Muscle layer of duodenum (tissue), 2 donors: Measurements from ENCODE around the gene HOXB5.

ENCODE experiments used
- H3K27ac ChIP-seq: one replicate; pipeline ENCODE4 v1.7.0; 2013; ENCODE audit warnings: mild to moderate bottlenecking, low read length
- H3K27me3 ChIP-seq: one replicate; pipeline ENCODE4 v1.7.0; 2013; ENCODE audit warnings: low read depth, mild to moderate bottlenecking, control low read depth, low read length
- H3K36me3 ChIP-seq, 2 donors: one replicate each; pipeline ENCODE4 v1.7.0; 2013; ENCODE audit warnings: low read length in 2 of 2, control low read depth in 1 of 2, mild to moderate bottlenecking in 1 of 2; ENCODE audit not compliant: insufficient read depth in 2 of 2, control insufficient read depth in 1 of 2
- H3K4me1 ChIP-seq, 2 donors: one replicate each; pipeline ENCODE4 v1.7.0; 2013; ENCODE audit warnings: low read length in 2 of 2, mild to moderate bottlenecking in 2 of 2, control low read depth in 1 of 2, moderate library complexity in 1 of 2; ENCODE audit not compliant: insufficient read depth in 2 of 2, control insufficient read depth in 1 of 2
- H3K4me3 ChIP-seq, 2 donors: one replicate each; pipeline ENCODE4 v1.7.0; 2013; ENCODE audit warnings: low read length in 2 of 2, low read depth in 1 of 2, mild to moderate bottlenecking in 1 of 2
- H3K9me3 ChIP-seq, 2 donors: one replicate each; pipeline ENCODE4 v1.7.0; 2013; ENCODE audit warnings: low read length in 2 of 2, control low read depth in 1 of 2, mild to moderate bottlenecking in 1 of 2; ENCODE audit not compliant: control insufficient read depth in 1 of 2
- donor health status: healthy.

The HOXB5 gene

GRCh38 chr17:48589060-48589830 lies 4.3 kb downstream of the HOXB5 start:
- Histone ChIP-seq H3K9me3 (no peaks in the 10 kb centered on the region), H3K4me1 (peaks cover 7 to 23% of the 10 kb centered on the region in 2 donors), H3K4me3 (peak overlapping the region; percentile 79 to 88), H3K36me3 (no peaks in the 10 kb centered on the region), H3K27ac (peak overlapping the region; percentile 89), H3K27me3 (peaks cover 9% of the 10 kb centered on the region)

GRCh38 chr17:48588528-48588927 lies 5.1 kb downstream of the HOXB5 start:
- no peaks in the 10 kb centered on the region for H3K9me3 ChIP-seq
- H3K36me3 ChIP-seq, result no peaks in the 10 kb centered on the region
- H3K27me3 ChIP-seq, result peaks cover 9% of the 10 kb centered on the region
- H3K27ac ChIP-seq, result peak overlapping the region; percentile 89
- H3K4me1 ChIP-seq, result peaks cover 6 to 29% of the 10 kb centered on the region in 2 donors
- peak overlapping the region; percentile 79 to 88 for H3K4me3 ChIP-seq

GRCh38 chr17:48588074-48588415 lies 5.5 kb downstream of the HOXB5 start:
- Histone ChIP-seq H3K4me1 (peaks cover 10 to 34% of the 10 kb centered on the region in 2 donors), H3K36me3 (no peaks in the 10 kb centered on the region), H3K27me3 (peaks cover 12% of the 10 kb centered on the region), H3K9me3 (no peaks in the 10 kb centered on the region), H3K27ac (peak overlapping the region; percentile 89), H3K4me3 (peak overlapping the region; percentile 79 to 88)

GRCh38 chr17:48587276-48588073 lies 6.1 kb downstream of the HOXB5 start:
- no peaks in the 10 kb centered on the region for H3K9me3 ChIP-seq
- peak overlapping the region; percentile 89 for H3K27ac ChIP-seq
- H3K36me3 ChIP-seq, result no peaks in the 10 kb centered on the region
- H3K27me3 ChIP-seq, result peaks cover 14% of the 10 kb centered on the region
- peaks cover 10 to 40% of the 10 kb centered on the region in 2 donors for H3K4me1 ChIP-seq
- H3K4me3 ChIP-seq, result peak overlapping the region; percentile 79 to 88

GRCh38 chr17:48586355-48587258 lies 7.0 kb downstream of the HOXB5 start:
- peaks cover 18% of the 10 kb centered on the region for H3K27me3 ChIP-seq
- peak overlapping the region; percentile 89 for H3K27ac ChIP-seq
- peak overlapping the region; percentile 79 to 88 for H3K4me3 ChIP-seq
- H3K36me3 ChIP-seq, result no peaks in the 10 kb centered on the region
- H3K4me1 ChIP-seq, result peaks cover 10 to 39% of the 10 kb centered on the region in 2 donors
- H3K9me3 ChIP-seq, result no peaks in the 10 kb centered on the region

GRCh38 chr17:48584223-48584741 lies 9.3 kb downstream of the HOXB5 start:
- Histone ChIP-seq H3K27me3 (peaks cover 26% of the 10 kb centered on the region), H3K4me3 (peak overlapping the region; percentile 27 to 79), H3K36me3 (no peaks in the 10 kb centered on the region), H3K27ac (peak overlapping the region; percentile 84), H3K9me3 (no peaks in the 10 kb centered on the region), H3K4me1 (peaks cover 10 to 36% of the 10 kb centered on the region in 2 donors)

- Histone ChIP-seq H3K4me1 (peaks cover 10 to 36% of the 10 kb centered on the region in 2 donors), H3K36me3 (no peaks in the 10 kb centered on the region), H3K27me3 (peaks cover 26% of the 10 kb centered on the region), H3K4me3 (peak overlapping the region; percentile 27 to 79), H3K27ac (peak overlapping the region; percentile 84), H3K9me3 (no peaks in the 10 kb centered on the region)
These were observed 9.8 kb downstream of the HOXB5 start for GRCh38 chr17:48583708-48584222.

GRCh38 chr17:48582750-48583069 lies 10.9 kb downstream of the HOXB5 start:
- H3K27ac ChIP-seq, result peak overlapping the region; percentile 84
- peaks cover 10 to 27% of the 10 kb centered on the region in 2 donors for H3K4me1 ChIP-seq
- H3K4me3 ChIP-seq, result peak overlapping the region; percentile 60 to 76
- no peaks in the 10 kb centered on the region for H3K36me3 ChIP-seq
- H3K9me3 ChIP-seq, result no peaks in the 10 kb centered on the region
- peaks cover 26% of the 10 kb centered on the region for H3K27me3 ChIP-seq

GRCh38 chr17:48579760-48580554 lies 13.6 kb downstream of the HOXB5 start:
- Histone ChIP-seq H3K4me1 (peaks cover 6 to 28% of the 10 kb centered on the region in 2 donors), H3K9me3 (no peaks in the 10 kb centered on the region), H3K27me3 (peaks cover 20% of the 10 kb centered on the region), H3K4me3 (peak overlapping the region; percentile 60 to 76), H3K27ac (peak overlapping the region; percentile 84), H3K36me3 (no peaks in the 10 kb centered on the region)

GRCh38 chr17:48579471-48579759 lies 14.2 kb downstream of the HOXB5 start:
- H3K27me3 ChIP-seq, result peaks cover 20% of the 10 kb centered on the region
- H3K4me1 ChIP-seq, result peaks cover 12 to 34% of the 10 kb centered on the region in 2 donors
- H3K9me3 ChIP-seq, result no peaks in the 10 kb centered on the region
- H3K36me3 ChIP-seq, result no peaks in the 10 kb centered on the region
- peak overlapping the region; percentile 84 for H3K27ac ChIP-seq
- H3K4me3 ChIP-seq, result peak overlapping the region; percentile 69 to 72
